NK-92 (cell line): ENCODE results near the gene FAF2.
A peak's percentile ranks its signal among the peaks of the same experiment; 100 is the strongest.

ENCODE experiments used
- DNase-seq: peaks from one replicate; lab custom pipeline; 2025; ENCODE audit not compliant: unreplicated experiment; lab: John Stamatoyannopoulos, UW

The FAF2 gene

DNA sequence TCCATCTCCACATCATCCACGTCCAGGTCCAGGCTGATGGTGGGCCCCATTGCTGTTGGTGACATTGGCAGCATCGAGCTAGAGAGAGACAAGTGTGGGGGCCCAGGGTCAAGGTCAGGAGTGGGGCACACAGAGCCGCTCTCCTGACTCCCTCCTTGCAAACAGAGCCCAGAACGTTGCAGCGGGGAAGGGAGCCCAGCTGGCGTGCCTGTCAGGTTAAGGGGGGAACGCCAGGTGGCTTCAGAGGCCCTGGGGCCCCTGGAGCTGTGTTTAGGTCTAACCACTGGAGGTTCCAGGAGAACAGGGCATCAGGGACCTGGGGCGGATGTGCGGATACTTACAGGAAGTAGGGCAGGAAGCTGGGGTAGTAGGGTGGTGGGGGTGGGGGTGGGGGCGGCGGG is 81.6 kb downstream of the FAF2 start:
- DNase-seq, result no peak

DNA sequence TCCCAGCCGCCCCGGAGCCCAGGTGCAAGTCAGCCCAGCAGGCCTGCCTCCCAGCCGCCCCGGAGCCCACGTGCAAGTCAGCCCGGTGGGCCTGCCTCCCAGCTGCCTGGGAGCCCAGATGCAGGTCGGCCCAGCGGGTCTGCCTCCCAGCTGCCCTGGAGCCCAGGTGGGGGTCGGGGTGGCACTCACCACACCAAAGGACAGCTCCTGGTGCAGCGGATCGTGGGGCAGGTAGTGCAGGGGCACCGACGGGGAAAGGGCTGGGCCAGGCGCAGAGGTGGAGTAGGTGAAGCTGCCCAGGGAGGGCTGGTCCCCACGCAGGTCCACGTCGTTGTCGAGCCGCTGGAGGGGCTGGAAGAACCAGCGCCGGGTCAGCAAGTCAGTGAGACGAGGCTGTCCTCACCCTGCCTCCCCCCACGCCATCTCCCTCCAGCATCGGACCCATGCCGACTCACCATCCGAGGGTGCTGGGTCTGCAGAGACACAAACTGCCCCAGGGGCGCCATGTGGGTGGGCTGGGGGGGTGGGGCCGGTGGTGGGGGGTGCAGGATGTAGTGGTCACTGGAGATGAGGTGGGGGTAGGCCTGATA is 82.3 kb downstream of the FAF2 start:
- no peak for DNase-seq

DNA sequence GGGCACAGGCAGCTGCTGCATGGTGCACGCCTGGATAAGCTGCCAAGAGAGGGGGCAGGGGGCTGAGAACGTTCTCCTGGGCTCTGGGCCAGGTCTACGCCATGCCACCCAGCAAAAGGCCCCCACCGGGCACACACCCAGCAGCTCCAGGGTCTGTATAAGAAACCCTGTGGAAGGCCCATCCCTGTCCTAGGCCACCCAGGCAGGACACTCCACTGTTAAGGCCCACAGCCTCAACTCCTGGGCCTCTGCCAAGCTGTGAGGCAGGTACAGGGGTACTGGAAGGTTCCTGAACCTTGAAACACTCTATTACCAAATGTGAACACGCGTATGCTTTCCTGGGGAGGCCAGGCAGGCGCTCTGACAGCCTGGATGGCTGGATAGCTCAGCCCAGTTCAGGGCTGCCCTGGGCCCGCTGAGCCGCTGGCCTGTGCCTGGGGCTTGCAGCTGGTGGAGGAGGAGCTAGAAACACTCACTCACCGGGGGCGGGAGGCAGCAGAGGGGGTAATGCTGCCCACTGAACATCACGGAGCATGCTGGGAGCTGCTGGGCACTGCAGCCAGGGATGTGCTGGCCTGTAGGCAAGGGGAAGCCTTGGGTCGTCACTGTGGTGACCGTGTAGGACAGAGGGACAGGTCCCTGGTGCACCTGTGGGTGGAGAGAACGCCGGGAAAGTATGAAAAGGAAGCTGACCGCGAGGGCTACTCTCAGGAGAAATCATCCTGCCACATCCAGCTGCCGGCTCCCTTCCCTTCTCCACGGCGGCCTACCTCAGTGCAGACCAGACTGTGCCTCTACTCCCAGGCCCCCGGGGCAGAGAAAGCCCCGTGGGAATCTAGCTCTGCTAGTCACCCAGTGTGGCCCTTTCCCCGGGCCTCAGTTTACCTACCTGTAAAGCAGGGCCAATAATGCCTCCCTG is 83.1 kb downstream of the FAF2 start:
- no peak for DNase-seq

DNA sequence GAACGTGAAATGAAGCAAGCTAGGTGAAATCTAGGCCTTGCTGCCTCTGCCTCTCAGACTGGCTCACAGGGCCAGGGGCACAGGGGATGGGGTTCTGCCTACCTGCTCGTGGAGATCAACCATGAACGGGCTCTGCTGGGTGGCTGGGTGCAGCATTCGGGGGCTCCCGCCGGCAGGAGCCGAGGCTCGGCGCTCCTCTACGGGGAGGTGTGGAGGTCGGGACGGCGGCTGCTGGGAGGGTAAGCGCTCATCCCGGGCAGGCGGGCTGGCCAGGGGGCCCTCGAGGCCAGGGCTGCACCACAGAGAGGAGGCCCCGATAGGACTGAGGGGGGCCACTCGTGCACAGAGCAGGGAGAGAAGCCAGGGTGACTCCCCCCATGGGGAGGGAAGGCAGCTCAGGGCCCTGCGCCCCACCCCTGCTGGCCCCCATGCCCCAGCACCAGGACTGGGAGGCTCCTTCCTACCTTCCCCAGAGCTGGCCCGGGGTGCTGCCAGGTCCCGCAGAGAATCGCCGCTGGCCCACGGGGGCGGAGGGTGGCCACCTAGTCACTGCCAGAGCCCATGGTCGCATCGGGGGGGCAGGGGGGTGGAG is 83.8 kb downstream of the FAF2 start:
- no peak for DNase-seq

DNA sequence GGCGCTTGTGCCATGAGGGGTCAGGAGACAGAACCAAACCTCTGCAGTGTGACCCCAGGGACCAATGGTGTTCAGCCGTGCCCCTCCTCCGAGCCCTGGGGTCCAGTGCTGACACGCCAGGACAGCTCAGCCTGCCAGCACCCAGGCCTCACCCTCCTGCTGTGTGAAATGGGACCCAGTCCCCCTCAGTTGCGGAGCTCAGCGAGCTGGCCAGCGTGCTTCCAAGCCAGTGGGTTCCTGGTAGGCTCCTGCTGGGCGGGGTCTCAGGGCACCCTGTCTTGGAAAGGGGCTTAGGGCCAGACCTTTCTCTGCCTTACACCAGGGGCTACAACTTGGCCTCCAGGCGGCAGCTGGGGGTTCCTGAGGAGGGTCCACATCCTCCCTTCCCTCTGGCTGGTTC is 84.6 kb downstream of the FAF2 start:
- DNase-seq, result no peak

DNA sequence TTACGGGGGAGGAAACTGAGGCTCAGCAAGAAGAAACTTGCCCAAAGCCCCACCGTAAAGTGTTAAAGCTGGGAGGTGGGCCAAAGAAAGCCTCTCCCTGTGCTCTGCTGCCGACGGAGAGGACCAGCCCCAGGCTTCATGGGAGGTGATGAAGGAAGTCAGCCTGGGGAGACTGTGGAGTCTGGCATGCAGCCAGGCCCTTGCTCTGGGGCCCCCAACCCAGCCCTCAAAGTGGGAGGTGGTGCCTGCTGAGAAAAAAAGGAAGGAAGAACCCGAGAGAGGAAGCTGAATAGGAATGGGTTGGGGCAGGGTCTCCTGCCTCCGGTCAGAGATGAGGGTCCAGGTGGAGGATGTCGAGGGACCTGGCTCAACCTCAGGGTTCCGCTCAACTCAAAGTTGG is 85.2 kb downstream of the FAF2 start:
- DNase-seq, result no peak

DNA sequence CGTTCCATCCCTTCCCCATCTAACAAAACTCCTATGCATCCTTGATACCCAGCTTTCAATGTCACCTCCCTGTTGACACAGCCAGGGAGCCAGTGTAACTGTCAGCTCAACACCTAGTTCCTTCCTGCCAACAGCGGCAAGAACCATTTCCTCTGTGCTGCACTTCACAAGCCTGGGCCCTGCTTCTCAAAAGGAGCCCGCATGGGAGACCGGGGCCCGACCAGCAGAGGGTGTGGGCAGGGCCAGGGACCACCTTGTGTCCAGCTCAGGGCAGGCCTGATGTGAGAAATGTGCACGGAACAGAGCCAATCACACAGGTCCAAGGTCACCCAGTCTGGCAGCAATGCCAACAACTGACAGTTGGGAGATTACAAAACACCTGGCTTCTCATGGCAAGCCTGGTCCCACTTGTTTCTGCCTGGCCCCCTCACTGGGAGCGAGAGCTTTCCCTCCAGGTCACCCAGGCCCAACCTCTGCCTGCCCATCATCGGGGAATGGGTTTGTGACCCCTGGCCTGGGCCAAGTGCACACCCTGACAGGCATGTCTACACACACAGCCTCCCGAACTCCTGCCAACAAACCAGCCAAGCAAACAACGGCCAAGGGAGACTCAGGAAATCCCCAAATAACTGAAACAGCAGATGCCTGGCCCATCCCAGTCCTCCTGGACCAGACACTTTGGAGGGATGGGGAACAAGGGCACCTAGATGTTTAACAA is 85.9 kb downstream of the FAF2 start:
- DNase-seq, result no peak

DNA sequence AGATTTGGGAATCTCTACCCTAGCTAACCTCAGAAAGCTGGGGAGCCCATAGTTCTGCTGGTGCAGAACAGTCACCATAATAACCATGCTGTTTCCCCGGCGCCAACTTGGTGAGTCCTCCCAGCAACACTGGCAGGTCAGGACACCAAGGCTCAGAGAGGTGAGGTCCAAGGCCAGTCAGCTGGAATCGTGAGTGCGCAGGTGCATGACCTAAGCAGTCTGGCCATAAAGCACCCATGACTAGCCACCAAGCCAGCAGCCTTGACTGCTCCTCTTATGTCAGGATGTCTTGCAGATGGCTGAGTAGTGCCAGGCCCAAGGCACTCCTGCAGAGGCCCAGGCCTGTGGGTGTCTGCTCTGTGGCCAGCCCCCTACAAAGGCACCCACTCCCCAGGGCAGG is 86.5 kb downstream of the FAF2 start:
- DNase-seq, result no peak

DNA sequence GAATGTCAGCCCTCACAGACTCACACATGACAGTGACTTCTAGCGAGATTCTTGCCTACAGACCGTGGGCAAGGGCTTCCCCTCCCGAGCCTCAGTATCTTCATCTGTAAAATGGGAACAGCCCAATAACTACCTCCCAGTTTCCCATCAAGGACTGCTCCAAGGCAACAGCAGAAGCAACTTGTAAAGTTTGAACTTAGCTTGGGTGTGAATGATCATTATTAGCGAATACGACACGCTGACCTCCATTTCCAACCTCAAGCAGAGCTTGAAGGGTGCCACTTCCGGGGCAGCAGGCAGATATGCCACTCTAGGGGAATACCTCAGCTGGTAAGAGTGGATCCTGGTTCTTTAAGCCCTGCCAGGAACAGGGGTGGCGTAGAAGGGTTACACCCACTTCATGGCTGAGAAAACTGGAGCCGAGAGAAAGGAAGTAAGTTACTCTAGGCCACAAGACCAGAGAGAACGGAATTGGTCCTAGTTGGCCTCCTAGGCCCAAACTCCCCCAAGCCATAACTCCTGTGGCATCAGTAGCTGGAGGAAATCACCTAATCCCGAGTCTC is 87.0 kb downstream of the FAF2 start:
- DNase-seq, result no peak

DNA sequence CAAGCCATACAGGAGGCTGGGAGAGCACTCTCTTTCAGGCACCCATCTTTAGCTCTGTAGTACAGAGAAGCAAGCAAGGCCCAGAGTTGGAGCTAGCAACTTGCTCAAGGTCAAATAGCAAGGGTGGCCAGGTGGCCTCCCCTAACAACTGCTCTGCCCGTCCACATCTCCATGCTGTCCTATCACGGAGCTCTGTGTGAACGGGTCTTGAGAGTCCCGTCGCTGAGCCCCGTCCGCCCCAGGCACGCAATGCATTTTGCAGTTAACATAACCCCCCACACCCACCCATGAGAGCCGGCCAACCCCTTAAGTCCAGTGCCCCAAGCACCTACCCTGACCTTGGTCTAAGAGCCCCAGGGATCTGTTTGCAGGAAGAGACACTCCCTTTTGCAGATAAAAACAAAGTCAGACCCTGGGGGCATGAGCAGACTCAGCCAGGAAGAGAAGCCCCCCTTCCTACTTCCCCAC is 87.5 kb downstream of the FAF2 start:
- DNase-seq, result no peak

DNA sequence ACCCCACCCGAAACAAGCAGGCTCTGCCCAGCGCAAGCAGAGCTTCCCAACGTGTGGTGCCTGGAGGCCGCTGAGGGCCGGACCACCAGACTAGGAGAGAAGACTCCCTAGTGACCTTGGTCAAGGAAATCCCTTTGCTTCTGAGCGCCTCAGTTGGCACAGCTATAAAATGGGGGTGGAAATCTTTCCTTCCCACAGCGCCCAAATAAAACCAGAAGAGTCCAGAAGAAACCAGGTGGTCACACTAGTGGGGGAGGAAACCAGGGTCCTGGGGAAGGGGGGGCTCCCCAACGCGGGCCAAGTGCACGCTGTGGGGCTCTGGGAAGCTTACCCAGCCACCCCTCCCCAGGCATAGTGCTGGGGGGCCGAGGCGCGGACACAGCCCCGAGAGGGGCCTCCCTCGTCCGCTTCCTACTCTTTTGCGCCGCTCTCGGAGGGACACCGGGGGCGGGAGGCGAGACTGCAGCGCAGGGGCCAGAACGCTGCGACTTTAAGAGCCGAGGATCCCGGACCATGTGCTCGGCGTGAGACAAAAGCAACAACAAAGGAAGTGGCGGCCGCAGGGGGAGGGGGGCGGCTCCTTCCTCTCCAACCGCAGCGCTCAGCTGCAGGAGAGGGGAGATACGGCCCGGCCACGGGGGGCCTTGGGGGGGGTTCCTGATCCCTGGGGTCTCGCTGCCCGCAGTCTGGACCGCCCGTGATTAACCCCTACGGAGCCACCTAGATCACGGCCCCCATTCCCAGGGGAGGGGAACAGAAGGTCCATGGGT is 88.1 kb downstream of the FAF2 start:
- no peak for DNase-seq

DNA sequence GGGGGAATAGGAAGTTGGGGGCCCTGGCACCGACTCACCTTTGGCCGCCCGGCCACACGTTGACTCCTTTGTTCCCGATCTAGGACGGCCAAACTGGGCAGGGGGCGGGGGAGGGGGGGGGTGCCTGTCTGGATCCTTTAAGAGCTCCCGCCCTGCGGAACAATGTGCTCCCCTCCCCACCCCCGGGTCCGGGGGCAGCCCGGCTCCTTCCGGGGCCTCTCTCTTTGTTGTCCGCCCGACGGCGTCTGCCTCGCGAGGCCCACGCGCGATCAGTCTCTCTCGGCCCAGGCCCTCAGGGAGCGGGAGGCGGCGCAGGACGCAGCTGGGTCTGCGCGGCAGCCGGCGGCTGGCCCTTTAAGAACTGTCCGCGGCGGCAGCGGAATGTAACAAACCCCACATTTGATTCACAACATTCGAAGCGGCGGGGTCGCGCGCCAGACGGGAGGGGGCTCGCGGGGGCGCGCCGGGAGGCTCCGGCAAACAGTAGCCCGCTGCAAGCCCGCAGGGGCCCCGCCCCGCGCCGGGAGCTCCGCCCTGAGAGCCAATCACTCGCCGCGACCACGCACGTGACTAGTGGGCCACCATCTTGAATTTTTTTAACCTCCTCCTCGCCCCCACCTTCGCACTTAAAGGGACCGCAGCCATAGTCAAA is 88.8 kb downstream of the FAF2 start, which contains the start of gene RNF44:
TSS of gene RNF44 (minus strand) at position 501 of the 652 bp plus-strand sequence. CDS start 4,930 bp downstream, outside the sequence.
- peak; percentile 83 for DNase-seq

DNA sequence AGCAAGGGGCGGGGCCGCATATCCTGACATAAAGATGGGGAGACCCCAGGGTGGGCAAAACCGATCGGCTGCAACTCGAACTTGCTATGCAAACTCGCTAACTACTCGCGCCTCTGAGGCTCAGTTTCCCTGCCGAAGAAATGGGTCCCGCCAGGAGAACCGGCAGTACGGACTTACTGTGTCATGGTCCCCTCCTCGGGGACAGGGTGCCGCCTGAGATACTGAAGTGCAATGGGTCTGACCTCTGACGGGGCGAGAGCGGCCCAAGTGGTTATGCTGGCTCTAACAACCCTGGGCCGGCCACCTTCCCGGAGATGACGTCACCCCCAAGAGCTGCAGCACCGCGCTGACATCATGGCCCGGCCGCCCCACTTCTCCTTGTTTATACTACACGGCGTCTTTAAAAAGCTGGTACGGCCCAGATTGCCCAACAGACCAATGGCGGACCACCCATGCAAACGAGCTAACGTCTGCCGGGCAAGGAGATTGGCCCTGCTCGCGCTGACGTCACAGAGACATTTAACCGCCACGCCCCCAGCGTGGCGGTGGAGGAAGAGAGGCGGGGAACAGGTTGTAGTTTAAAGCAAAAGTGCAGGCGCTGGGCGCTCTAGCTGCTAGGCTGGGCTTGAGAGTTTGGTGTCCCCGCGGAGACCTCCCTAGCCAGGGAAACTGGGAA is 89.5 kb downstream of the FAF2 start:
- DNase-seq, result peak; percentile 94

DNA sequence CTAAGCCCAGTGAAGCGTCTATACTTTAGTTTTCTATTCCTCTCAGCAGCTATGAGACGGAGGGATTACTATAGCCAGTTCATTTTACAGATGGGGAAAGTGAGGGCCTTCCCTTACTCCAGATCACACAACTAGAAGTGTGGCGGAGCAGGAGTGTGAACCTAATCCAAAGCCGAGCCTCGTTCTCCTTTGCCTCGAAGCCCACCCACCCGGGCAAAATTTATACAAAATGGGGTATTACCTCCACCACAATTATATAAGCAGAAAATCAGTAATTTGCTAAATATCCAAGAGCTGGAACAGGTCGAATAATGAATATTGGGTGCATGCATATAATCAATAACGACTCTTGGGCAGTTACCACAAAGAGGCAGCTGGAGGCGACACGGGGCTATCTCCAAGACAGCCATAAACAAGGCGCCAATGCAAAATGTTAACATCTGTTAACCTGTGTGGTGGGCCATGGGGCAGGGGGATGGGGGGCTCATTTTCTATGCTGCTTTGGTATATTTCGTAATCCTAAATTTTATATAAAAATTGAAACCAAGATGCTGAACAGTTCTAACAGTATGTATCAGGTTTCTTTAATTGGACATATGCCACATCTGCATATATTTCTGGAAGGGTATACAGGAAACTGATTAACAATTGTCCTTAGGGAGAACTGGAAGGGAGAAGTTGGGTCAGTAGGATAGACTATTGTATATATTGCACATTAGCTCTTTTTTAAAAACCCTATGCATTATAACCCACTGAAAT is 90.2 kb downstream of the FAF2 start:
- DNase-seq, result no peak

DNA sequence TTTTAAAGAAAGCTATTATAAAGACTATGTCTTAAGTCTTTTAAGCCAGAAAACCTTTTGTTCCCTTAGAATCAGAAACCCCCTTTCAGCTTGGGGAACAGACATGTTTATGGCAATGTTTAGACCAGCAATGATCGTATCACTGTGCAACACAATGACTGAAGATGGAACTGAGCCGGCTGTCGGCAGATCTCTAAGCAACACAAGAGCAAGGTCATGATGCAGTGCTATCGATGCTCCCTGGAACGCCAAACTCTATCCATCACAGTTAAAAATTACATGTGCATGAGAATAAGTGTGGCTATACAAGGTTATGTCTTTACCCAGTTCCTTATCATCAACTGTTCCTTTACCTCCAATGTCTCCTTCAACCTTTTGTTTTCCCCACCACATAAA is 90.8 kb downstream of the FAF2 start:
- no peak for DNase-seq

DNA sequence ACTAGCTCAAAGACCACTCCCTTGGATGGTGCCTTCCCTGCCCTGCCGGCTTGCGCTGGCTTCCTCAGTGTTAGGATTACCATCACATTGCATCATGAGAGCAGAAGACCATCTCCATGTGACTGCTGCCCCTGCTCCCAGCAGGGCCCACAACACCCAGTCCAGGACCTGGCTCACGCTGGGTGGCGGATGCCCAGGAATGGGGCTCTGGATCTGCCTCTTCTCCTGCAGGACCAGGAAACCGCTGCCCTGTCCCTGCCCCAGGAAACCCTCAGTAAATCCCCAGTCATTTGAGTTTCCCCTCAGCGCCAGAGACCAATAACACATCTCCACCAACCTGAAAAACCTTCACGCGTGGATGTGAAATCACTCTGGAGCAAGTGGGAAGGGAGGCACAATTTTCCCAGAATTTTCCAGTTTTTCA is 92.3 kb downstream of the FAF2 start:
- no peak for DNase-seq

DNA sequence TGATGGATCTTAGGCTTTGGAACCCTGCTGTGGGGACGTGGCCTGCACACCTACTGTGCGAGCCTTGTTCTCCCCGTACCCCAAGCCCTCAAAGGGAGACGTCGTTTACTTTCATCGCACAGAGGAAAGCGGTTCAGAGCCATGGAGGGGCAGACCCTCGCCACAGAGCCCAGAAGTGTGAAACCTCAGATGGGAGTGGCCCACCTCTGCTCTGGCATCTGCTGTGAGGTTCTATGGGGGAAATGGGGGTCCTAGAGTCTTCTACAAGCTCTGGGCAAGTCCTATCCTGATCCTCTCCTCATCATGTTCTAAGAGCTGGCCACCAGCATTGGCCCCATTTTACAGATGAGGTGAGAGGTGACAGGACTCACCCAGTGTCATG is 92.8 kb downstream of the FAF2 start:
- DNase-seq, result no peak

DNA sequence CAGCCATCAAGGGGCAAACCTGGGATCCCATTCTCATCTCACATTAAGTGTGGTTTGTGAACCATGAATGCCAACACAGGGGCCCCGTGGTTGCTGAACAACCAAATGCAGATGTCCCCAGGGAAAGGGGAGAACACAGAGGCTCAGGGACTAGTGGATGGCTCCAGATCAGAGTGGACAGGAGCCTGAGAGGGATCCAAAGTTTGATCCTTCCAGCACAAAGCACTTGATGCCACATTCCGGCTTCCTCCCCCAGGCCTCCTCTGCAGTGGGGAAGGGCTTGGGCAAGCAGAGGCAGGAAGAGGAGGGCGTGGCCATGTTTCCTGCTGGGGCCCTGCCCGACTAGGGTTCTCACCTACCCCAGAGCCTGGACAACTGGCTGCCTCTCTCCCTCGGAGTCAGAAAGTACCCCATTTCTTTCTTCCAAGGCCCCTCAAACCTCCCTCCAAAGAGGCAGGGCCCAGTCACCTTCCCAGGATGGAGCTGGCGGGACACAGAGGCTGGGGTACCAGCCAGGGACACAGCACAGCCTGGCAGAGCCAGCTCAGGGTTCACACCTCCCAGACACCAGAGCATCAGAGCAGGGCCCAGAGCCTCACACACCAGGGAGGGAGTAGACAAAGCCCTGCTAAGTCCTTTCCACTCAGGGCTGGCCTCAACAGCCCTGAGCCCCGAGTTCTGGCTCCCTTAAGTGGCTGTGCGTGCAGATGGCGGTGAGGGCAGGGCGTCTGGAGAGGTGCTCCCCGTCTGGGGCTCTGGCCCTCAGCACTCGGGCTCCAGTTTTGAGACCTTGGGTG is 93.4 kb downstream of the FAF2 start:
- DNase-seq, result no peak
